DMS53 (cell line): ENCODE measurements around the gene DAPL1.

Experiments
- DNase-seq: peaks from one replicate; lab custom pipeline; 2025; lab: John Stamatoyannopoulos, UW

Gene DAPL1

GRCh38 chr2:158777077-158777476 lies 18.0 kb upstream of the DAPL1 start:
- no peak for DNase-seq

DNA sequence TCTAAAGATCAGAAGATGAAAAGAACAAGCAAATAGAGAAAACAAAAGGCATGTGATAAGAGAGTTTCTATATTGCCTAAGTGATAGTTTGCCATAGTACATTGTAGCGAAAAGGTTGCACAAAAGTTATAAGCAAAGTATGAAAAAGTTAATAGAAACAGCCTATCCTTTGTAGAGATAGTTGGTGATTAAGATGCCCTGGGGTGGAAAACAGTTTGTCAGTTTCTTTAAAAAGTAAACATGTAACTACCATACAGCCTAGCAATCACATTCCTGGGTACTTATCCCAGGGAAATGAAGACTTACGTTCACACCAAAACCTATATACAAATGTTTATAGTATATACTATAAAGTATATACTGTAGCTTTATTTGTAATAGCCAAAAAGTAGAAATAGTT lies 16.9 kb upstream of the DAPL1 start:
- no peak for DNase-seq

DNA sequence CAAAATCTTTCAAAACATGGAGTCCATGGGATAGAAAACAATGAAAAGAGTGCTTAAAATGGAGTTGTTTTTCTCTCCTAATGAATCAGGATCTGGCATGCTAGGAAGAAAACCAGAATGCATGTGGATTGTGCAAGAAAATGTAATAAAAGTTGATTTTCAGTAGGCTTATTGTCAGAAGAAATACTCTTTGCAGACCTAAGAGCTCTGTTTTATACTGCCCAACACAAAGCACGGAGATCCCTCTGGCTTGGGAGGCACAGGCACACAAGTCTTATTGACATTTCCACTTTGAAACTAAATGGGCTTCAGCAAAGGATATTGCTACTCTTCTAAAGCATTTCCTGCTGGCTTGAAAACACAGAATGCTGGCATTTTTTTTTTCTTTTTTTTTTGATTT lies 15.5 kb upstream of the DAPL1 start:
- DNase-seq, result no peak

- no peak for DNase-seq
Measured at GRCh38 chr2:158781353-158781961, 13.7 kb upstream of the DAPL1 start.

DNA sequence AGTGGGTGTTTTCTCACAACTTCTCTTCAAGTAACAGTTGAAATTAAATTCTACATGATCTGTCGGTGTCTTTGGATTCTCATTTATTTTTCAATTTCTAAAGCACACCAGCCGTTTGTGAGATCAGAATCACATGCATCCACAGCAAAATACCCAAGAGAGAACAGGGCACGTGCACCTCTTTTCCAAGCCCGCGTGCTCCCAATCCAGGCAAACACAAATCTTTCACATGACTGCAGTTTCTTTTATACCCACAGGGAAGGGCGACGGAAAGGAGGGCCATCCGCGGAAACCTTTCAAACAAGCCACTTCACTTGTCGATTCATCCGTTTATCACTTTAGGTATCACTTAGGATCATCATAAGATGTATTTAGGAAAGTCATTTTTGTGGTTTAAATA lies 13.0 kb upstream of the DAPL1 start:
- no peak for DNase-seq

DNA sequence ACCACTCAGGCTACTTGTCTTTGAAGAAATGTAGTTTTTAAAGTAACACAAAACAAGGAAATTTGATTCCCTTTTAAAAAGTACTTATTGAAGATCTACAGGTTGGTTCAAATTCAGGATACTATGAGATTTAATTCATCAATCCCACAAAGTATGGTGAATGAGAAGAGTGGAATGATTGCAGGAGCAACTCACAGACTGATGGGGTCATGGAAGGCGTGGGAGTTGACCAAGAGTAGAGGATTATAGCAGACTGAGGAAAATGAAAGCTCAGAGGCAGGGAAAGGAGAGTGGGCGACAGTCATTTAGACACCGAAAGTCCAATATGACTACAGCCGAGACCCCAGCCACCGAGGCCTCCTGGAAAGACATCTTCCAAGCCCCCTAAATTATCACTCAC lies 12.5 kb upstream of the DAPL1 start:
- no peak for DNase-seq

GRCh38 chr2:158783923-158784322 lies 11.2 kb upstream of the DAPL1 start:
- DNase-seq, result no peak

DNA sequence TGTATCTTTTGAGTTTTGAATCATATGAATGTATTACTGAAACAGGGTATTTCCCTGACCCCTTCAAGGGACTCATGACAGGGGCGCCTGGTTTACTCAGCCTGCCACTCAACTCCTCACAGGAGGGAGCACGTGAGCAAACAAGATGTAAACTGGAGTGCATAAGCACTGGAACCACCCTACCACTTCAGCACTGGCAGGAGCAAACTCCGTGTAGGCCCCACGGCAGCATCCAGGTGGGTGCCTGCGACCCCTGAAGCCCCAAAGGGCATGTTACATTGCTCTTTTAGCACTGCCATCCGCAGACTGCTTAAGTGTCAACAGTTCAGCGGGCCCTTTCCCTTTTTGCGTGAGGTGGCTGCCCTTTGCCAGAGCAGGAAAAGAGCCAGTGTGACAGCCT lies 8.2 kb upstream of the DAPL1 start:
- peak; percentile 73 for DNase-seq

DNA sequence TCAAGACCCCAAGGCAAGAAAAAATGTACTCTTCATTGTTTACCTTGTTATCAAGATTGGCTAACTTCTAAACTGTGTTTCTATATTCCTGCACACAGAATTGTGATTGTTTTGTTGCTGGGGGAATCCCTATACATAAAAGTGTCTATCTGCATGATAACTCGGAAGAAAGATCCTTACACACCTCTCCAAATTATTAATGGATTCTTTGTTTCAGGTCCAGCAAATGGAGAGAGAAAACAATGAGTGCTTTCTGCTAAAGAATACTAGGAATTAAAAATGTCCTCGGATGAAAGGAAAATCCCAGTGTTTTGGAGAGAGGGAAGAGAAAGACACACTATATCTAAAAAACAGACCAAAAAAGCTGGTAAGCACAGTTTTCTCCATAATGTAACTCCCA lies 6.2 kb upstream of the DAPL1 start:
- no peak for DNase-seq

GRCh38 chr2:158796652-158797051 lies 1.5 kb downstream of the DAPL1 start:
- DNase-seq, result no peak

- no peak for DNase-seq
Measured at GRCh38 chr2:158797963-158798700, 3.0 kb downstream of the DAPL1 start.

DNA sequence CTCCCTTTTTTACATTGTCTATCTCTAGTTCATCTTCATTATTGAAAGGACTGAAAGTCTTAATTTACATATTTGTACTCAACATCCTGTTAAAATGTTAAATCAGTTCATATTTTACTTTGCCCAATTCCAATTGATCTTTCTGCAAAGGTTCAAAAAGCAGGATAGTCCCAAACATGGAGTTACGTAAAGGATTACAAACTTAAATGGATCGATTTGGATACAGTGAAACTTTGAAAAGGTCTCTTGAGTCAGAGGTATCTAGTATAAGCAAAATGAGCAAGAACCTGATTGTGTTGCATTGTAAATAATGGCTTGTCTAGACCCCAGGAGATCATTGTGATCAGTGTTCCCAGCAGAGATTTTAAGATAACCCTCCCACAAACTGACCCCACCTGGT lies 4.1 kb downstream of the DAPL1 start:
- no peak for DNase-seq

- DNase-seq, result no peak
Measured at GRCh38 chr2:158803506-158803905, 8.4 kb downstream of the DAPL1 start.

GRCh38 chr2:158805255-158805654 lies 10.1 kb downstream of the DAPL1 start:
- no peak for DNase-seq

GRCh38 chr2:158805936-158806335 lies 10.8 kb downstream of the DAPL1 start:
- DNase-seq, result no peak

DNA sequence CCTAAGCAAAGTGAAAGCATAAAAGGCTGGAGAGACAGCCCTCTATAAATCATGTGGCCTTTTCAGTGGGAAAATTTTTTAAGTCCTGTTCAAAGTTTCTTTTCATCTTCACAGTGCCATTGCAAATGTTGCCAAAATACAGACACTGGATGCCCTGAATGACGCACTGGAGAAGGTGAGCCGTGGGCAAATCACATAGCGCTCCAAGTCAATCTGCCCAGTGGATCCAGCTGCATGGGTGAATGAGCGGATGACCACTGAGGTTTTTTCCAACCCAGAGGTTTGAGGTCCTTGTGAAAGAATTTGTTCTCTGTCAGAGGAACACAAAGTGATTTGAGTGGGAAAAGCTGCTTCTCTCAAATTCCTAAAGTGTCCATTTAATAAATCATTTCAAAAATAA lies 11.8 kb downstream of the DAPL1 start:
- no peak for DNase-seq

DNA sequence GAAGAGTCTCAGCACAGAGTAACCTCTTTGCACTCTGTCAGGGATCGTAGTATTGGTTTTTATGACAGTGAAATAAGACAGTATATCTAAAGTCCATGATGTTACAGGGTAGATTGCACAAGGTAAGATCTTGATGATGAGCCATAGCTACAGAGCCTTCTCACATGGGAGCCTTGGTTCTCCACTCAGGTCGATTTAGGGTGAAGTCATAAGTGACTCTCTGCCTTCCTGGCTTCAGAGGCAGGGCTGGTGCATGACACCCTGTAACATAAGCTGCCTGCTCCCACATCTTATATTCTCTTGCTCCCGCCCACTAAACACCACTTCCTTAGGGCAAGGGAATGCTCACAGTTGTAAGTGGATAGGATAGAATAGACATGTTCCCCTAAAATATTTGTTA lies 13.3 kb downstream of the DAPL1 start:
- no peak for DNase-seq

DNA sequence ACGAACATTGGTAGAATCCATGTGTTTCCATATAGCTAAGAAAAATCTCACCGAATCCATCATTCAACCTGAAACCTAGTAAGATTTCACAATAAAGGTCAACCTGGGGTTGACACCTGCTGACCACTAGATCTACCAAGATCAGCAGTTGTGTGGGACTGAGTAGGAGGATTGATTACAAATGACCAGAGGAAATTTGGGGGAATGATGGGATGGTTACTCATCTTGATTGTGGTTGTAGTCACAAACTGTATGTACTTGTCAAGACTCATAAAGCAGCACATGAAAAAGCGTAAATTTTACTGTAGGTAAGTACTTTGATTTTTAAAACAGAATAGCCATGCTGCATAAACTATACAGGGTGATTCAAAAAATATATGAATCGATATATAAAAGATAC lies 14.7 kb downstream of the DAPL1 start:
- DNase-seq, result no peak

DNA sequence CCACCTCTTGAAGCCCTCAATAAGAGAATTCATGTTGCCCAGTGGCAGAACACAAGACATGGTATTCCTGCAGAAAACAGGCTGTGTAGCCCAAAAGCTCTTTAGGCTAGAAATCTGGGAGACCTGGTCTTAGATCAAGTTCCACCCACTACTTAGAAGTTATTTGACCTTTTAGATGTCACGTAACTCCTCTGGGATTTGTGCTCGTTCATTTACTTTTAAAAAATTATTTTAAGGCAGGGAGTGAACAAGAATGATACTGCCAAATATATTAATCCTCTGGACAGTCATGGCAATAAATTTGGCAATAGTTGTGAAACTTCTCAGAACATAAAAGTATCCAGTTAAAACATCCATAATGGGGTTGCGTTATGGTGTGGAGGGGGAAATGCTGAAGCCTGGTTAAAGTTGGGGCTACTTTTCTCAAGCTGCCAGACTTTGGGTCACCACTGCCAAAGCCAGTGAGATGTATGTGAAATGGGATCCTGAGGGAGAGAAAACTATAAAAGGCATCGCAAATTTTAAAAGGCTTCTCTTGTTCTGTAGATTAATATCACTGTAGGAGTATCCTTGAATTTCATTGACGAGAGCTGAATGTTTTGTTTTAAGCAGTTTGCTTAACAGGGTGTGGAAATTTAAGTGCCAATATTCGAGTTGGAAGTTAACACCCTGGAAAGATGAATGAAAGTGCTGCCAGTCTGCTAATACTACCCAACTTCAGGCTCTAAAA lies 15.8 kb downstream of the DAPL1 start:
- DNase-seq, result no peak

DNA sequence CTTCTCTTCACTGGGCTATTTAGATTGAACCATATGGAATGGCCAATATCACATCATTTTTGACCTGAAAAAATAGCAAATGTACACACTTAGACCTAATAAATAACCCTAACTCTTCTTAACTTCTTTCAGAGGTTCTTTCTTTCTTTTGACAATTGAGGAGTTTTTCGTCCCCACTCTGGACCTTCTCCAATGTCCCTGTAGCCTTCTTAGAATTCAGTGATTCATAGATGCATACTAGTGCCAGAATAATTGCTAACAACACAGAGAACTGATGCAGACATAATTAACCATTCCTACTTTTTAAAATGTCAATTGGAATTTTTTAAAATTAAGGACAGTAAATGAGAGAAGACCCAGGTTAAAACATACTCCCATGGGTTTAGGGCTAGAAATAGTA lies 20.0 kb downstream of the DAPL1 start:
- no peak for DNase-seq

DNA sequence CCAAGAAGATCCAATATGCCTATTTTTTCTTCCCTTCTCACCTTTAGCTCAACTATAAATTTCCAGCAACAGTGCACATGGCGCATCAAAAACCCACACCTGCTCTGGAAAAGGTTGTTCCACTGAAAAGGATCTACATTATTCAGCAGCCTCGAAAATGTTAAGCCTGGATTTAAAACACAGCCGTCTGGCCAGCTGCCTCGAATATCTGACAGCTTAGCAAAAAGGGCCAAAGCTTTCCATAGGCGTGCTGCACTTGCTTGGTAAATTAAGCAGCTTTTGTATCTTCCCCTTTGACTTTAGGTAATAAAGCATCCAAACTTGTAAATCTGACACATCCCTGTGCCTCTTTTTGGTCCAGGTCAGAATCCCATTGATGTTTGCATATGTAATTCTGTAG lies 20.5 kb downstream of the DAPL1 start:
- no peak for DNase-seq

- DNase-seq, result no peak
Measured at GRCh38 chr2:158817588-158817987, 22.5 kb downstream of the DAPL1 start.

- no peak for DNase-seq
Measured at GRCh38 chr2:158818511-158818910, 23.4 kb downstream of the DAPL1 start.
